Large intestine (tissue), 3 donors: ENCODE measurements around the gene ZRSR2. TPM values are rescaled to one million over a fixed set of nuclear protein-coding genes. Genes with fewer than 3 reads are reported as not detected.

ENCODE experiments used
- DNase-seq, 2 donors: peaks; one replicate each; pipeline versions ENCODE4 v3.0.0 to v3.0.0-alpha.2; 2013
- H3K27ac ChIP-seq: one replicate; pipeline ENCODE4 v1.5.1; 2013; ENCODE audit warnings: low read length
- H3K27me3 ChIP-seq: 2 replicates; pipeline ENCODE4 v1.6.1; 2013; ENCODE audit warnings: low read length; ENCODE audit not compliant: control insufficient read depth, insufficient read depth
- H3K36me3 ChIP-seq: 2 replicates; pipeline ENCODE4 v1.6.1; 2013; ENCODE audit warnings: low read length; ENCODE audit not compliant: control insufficient read depth, insufficient read depth
- H3K4me1 ChIP-seq: one replicate; pipeline ENCODE4 v1.6.1; 2013; ENCODE audit warnings: low read length; ENCODE audit not compliant: control insufficient read depth, insufficient read depth
- H3K4me3 ChIP-seq: one replicate; pipeline ENCODE4 v1.5.1; 2013; ENCODE audit warnings: low read length
- H3K9me3 ChIP-seq: one replicate; pipeline ENCODE4 v1.6.1; 2013; ENCODE audit warnings: mild to moderate bottlenecking, low read depth, low read length, moderate library complexity; ENCODE audit not compliant: control insufficient read depth
- WGBS: methylation state at CpG from one replicate; pipeline ENCODE4 v1.1.5; 2013; ENCODE audit warnings: low lambda C conversion rate; ENCODE audit not compliant: insufficient coverage; 5-methylcytosine and 5-hydroxymethylcytosine counted together
- polyA plus RNA-seq: library from polyadenylated mRNA; unstranded; fragments of 120-200 nt; gene quantifications from one replicate; pipeline ENCODE4 v1.2.1, GENCODE V29; 2013

ZRSR2 gene
- polyA plus RNA-seq, 1 donor, result 13.5 TPM

DNA sequence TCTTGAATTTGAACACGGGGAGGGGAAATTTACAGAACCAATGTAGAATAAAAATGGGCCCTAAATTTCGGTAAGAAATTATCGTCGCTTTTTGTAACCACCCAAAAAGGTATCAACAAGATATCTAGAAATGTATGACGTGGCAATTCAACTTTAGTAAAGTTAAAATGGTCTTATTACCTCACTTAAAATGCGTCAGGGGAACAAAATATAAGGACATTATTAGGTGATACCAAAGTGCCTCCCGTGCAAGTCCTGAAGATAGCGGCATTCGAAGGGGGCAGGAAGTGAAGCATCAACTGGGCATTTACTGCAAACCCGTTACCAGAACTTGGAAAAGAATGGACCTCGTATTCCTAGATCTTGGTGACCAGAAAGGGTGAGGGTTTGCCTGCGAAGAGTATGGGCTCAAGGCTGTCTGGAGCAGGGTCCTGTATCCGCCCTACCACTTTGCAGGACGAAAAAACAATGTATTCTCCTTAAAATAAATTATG is 63.3 kb downstream of the ZRSR2 start:
- peaks cover 2% of the 10 kb centered on the region for H3K4me1 ChIP-seq
- H3K27ac ChIP-seq, result peak overlapping the region; percentile 45
- H3K36me3 ChIP-seq, result no peaks in the 10 kb centered on the region
- DNase-seq, result peak in 1 of 2 donors; percentile 2
- no peaks in the 10 kb centered on the region for H3K9me3 ChIP-seq
- no CpG with 5 or more reads among the region's 14 CpGs for WGBS
- peak overlapping the region; percentile 57 for H3K4me3 ChIP-seq
- H3K27me3 ChIP-seq, result no peaks in the 10 kb centered on the region

DNA sequence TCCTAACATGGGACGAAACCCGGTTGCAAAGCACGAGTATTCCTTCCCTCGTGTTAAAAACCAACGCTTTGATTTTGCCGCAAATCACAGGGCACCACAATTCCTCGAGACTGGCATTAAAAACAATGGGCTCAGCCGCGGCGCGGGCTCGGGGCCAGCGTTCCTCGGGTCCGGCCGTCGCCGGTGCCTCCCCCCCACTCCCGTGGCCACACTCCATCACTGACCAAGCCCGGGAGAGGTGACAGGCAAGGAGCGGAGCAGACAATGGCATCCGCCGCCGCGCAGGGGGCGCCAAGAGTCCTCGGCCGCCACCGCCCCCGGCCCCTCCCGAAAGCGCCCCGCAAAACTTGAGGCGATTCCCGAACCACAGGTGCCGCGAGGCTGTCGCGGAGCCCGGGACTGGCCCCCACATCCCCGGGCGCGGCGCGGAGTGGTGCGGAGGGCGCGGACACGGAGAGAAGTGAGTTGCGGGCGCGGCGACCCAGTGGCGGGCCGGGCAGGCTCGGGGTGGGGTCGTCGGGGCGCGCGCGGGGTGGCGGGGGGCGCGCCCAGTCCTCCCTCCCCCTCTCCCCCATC is 63.9 kb downstream of the ZRSR2 start:
- Histone ChIP-seq H3K27ac (peak overlapping the region; percentile 45), H3K9me3 (no peaks in the 10 kb centered on the region), H3K4me3 (peak overlapping the region; percentile 57), H3K36me3 (no peaks in the 10 kb centered on the region), H3K27me3 (no peaks in the 10 kb centered on the region), H3K4me1 (peaks cover 2% of the 10 kb centered on the region)
- peak; percentile 19 to 50 for DNase-seq
- no CpG with 5 or more reads among the region's 65 CpGs for WGBS

DNA sequence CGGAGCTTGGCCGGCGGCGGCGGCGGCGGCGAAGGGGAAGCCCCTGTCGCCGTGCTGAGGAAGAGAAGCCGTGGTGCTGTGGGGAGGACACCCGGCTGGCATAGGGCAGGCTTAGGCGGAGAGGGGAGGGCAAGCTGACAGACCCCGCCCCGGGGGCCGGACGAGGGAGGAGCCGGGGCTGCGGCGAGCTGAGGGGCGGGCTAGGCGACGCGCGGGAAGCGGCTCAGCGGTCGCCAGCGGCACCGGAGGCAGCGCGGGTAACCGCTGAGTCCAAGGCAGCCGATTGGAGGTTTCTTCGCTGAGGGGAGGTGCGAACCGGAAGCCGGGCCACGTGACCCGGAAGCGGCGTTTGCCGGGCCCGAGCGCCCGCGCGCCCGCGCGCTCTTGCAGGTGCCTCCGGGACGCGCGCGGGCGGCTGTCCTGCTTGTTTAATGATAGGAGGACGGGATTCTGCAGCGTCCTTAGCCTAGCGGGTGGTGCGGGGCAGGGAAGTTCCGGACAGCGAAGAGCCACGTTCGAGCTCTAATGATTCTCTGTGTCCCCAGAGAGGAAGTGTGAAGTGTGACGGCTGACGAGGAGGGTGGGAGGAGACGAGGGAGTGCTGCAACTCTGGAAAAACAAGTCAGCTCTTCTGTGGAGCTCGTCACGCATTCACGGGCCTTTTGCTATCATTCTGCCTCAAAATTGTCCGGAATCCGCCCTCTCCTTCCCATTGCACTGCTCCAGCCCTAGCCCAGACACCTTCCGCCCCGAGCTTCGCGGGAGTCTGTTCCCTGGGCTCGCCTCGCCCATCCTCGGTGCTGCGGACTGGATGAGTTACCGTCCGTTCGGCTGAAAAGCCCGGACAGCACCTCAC is 64.7 kb downstream of the ZRSR2 start, which contains the start of gene AP1S2:
Gene AP1S2, minus strand, starts transcription at position 102 of the 856 bp plus-strand sequence. CDS start 2,289 bp downstream, outside the sequence.
- no peaks in the 10 kb centered on the region for H3K36me3 ChIP-seq
- WGBS, result no CpG with 5 or more reads among the region's 85 CpGs
- peak within 1 kb of the TSS; percentile 93 for H3K27ac ChIP-seq

DNA sequence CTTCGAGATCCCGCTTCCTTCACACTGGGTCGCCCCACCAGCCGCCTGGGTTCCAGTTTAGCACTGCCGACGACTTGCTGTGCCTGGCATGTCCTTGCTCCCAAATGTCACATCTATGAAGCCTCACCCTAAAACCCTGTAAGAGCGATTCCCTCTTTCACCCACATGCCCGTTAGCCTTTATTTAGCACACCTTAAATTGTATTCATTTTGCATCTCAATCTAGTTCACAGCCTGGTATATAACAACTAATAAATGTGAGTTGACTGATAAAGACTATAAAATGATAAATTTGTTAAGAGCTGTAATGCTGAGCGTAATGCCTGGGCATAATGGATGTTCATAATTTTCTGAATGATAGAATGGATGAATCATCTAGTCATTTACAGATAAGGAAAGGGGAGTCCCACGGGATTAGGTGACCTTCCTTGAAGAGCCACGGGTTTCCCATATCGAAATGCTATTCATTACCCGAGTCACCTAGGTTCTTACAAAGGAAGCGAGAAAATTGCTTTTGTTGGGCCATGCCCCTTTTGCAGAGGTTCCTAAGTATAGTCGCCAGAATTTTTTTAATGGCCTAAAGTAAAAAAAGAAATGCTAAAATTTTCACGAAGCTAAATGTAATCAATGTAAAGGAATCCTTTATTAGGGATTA is 65.4 kb downstream of the ZRSR2 start:
- H3K36me3 ChIP-seq, result no peaks in the 10 kb centered on the region
- H3K27ac ChIP-seq, result peak overlapping the region; percentile 93
- peak overlapping the region; percentile 54 for H3K4me3 ChIP-seq
- no peaks in the 10 kb centered on the region for H3K27me3 ChIP-seq
- H3K9me3 ChIP-seq, result no peaks in the 10 kb centered on the region
- WGBS, result no CpG with 5 or more reads among the region's 16 CpGs
- H3K4me1 ChIP-seq, result peaks cover 2% of the 10 kb centered on the region
- DNase-seq, result peak in 1 of 2 donors; percentile 9

More for the DNA sequence above, 64.7 kb downstream of the ZRSR2 start, which contains the start of gene AP1S2:
- peaks cover 2% of the 10 kb centered on the region for H3K4me1 ChIP-seq
- DNase-seq, result peak; percentile 96 to 97
- no peaks in the 10 kb centered on the region for H3K27me3 ChIP-seq
- H3K4me3 ChIP-seq, result peak within 1 kb of the TSS; percentile 57
- H3K9me3 ChIP-seq, result no peaks in the 10 kb centered on the region

DNA sequence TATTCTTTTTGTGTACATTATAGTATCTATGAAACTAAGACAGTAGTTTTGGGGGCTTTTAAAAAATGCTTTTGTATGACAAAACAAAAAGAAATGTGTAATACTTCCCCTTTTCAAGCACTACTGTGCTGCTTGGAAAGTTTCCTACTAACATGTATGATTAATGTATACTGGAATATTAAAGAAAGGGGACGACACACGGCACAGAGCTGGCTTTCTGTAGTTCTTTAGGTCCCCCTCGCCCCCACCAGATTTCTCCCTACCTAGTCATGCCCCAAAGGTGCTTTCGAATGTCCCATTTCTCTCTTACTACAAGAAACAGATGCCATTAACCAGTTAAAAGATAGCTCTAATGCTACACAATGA is 65.9 kb downstream of the ZRSR2 start:
- Histone ChIP-seq H3K9me3 (no peaks in the 10 kb centered on the region), H3K4me3 (no peak overlapping the region), H3K27ac (peak overlapping the region; percentile 93), H3K4me1 (peaks cover 2% of the 10 kb centered on the region), H3K27me3 (no peaks in the 10 kb centered on the region), H3K36me3 (no peaks in the 10 kb centered on the region)
- DNase-seq, result no peak
- whole genome bisulfite sequencing, result no CpG with 5 or more reads among the region's 4 CpGs

DNA sequence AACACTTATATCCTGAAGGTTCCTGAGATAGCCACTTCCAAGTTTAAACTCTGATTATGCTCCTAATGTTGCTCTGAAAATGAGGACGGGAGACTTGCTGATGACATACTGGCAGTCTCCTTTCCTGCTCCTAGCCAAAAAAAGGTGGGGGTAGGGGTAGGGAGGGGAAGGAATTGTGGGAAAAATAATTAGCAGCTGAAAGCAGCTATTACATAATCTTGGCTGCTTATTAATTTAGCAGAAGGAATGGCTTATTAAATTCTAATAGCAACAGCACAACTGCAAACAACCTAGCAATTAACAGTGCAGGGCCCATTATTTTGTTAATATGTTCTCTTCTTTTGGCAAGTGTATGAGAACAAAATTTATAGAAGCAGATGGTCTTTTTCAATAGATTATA is 66.4 kb downstream of the ZRSR2 start:
- Histone ChIP-seq H3K36me3 (no peaks in the 10 kb centered on the region), H3K27me3 (no peaks in the 10 kb centered on the region), H3K4me3 (no peak overlapping the region), H3K9me3 (no peaks in the 10 kb centered on the region), H3K27ac (no peak overlapping the region), H3K4me1 (peaks cover 2% of the 10 kb centered on the region)
- WGBS, result no CpG with 5 or more reads among the region's 1 CpG
- DNase-seq, result no peak

DNA sequence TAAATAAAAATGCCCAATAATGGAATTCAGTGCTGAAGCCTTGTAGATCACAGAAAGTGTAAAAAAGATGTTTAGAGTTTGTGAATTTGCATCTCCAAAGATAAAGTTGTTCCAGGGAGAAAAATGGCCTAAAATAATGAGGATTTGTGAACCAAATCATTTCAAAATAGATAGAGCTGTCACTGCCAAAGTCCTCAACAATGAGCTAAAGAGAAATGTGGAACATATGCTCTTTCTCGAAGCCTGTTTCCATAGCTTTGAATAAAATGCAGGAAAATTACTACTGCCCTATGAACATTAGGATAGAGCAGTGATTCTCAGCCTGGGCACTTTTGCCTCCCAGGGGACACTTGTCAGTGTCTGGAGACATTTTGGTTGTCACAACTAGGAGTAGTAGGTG is 67.8 kb downstream of the ZRSR2 start:
- no peak for DNase-seq
- Histone ChIP-seq H3K9me3 (no peaks in the 10 kb centered on the region), H3K4me3 (no peak overlapping the region), H3K4me1 (peaks cover 2% of the 10 kb centered on the region), H3K27ac (no peak overlapping the region), H3K27me3 (no peaks in the 10 kb centered on the region), H3K36me3 (no peaks in the 10 kb centered on the region)
- WGBS, result no CpG with 5 or more reads among the region's 1 CpG

DNA sequence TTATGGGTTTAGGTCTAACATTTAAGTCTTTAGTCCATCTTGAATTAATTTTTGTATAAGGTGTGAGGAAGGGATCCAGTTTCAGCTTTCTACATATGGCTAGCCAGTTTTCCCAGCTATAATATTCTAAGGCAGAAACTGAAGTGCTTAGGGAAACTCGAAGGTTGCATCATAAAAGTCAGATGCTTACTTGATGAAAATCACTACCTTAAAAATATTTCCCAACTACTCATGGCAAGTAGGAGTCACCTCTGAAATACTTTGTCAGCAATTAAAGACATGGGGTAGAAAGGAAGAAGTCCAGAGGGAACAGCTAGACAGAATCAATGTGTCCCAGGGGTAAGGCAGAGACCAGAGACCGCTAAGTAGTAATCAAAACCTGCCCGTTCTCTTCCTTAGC is 70.6 kb downstream of the ZRSR2 start:
- no peak overlapping the region for H3K27ac ChIP-seq
- H3K4me3 ChIP-seq, result no peak overlapping the region
- H3K9me3 ChIP-seq, result no peaks in the 10 kb centered on the region
- DNase-seq, result no peak
- no peaks in the 10 kb centered on the region for H3K27me3 ChIP-seq
- H3K4me1 ChIP-seq, result no peaks in the 10 kb centered on the region
- no peaks in the 10 kb centered on the region for H3K36me3 ChIP-seq
- WGBS, result no CpG with 5 or more reads among the region's 3 CpGs

DNA sequence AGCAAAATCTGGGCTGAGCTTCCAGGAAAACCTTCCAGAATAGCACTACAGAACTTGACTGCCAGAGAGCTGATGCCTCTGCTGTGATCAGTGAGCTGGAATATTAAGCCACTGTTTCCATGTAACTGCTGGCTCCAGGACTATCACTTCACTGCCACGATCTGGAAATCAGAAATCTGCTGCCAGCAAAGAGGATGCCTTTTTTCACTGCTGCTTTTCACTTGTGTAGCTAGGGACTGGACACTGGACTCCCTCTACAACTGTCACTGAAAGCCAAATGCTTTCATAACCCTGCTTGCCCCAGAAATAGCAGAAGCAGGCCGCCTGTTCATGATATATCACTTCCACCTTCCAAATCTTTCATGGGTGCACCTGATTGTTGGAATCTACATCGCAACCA is 73.7 kb downstream of the ZRSR2 start:
- Histone ChIP-seq H3K27ac (no peak overlapping the region), H3K4me3 (no peak overlapping the region), H3K27me3 (no peaks in the 10 kb centered on the region), H3K36me3 (no peaks in the 10 kb centered on the region), H3K9me3 (no peaks in the 10 kb centered on the region), H3K4me1 (peaks cover 4% of the 10 kb centered on the region)
- WGBS, result no CpG with 5 or more reads among the region's 3 CpGs
- no peak for DNase-seq

DNA sequence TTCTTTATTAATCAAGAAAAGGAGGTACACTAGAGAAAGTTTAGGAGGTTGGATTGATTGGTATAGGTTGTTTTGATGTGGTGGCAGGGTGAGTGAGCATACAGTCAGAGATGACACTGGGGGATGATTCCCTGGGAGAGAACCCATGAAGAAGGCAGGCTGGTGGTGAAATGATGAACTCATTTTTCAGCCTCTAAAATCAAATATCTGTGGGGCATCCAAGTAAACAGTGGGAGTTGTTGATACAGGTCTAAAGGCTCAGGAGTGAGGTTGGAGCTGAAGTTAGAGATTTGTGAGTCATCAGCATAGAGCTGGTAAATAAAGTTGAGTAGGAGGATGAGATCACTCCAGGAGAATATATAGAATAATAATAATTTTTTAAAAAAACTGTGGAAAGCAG is 74.3 kb downstream of the ZRSR2 start:
- no peak for DNase-seq
- no peaks in the 10 kb centered on the region for H3K9me3 ChIP-seq
- H3K36me3 ChIP-seq, result no peaks in the 10 kb centered on the region
- H3K27me3 ChIP-seq, result no peaks in the 10 kb centered on the region
- H3K27ac ChIP-seq, result peak overlapping the region; percentile 73
- peaks cover 4% of the 10 kb centered on the region for H3K4me1 ChIP-seq
- H3K4me3 ChIP-seq, result no peak overlapping the region
